Right lobe of liver (tissue), 4 donors: ENCODE data around the gene PRDM2.

Experiments used
- CTCF ChIP-seq, 4 donors: fragments of 200-600 bp in 3 of 4; fragments of 450-650 bp in 1 of 4; IDR thresholded peaks; one replicate each; pipeline versions ENCODE4 v1.5.1 to v1.8.0; 2016 to 2022; ENCODE audit warnings: antibody characterized with exemption in 4 of 4, mild to moderate bottlenecking in 2 of 4
- POLR2A ChIP-seq: fragments of 450-650 bp; IDR thresholded peaks from one replicate; pipeline ENCODE4 v1.6.1; 2017; ENCODE audit warnings: antibody characterized with exemption, mild to moderate bottlenecking
- donor health status: DM: no; HTN: no; CAD: no.
- donor health status: DM: no; HTN: no; CAD: no.
- donor health status: DM: no; HTN: yes; CAD: no.

DNA sequence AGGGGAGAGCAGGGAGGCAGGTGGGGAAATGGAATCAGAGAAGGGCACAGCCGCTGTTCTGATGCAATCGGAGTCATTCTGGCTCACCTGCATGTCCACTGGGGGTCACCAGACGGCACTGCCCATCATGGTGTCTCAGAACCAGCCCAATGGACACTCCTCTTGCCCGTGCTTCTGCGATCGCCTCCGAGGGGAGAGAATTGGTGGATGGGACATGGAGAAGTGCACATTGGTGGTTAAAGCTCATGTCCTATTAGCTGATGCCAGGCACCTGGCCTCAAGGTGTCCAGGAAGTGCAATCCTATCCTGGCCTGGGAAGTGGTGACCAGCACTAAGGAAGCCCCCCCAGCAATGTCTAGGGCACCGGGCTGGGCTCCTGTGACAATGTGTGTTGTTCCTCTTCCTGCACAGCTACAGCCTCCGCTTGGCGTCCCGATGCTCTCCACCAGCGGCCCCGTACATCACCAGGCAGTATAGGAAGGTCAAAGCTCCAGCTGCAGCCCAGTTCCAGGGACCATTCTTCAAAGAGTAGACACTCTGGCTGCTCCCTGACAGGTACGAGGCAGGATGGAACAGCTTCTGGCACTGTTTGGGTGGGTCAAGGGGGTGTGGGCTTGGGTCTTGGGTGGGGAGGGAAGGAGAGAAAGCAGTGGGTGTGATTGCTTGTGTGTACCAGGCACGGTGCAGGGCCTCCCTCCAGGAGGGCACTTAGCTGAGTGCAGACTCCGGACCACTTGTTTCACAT lies 116.2 kb downstream of the PRDM2 start:
- TF ChIP-seq CTCF (IDR thresholded peaks at IDR 0.05) (no peak), POLR2A (no peak)
